ENCODE results near the gene DCAF5. TPM values are rescaled to one million over a fixed set of nuclear protein-coding genes. Genes with fewer than 3 reads are reported as not detected.
"Not testable (repeated sequence)": the region's sequence is repeated elsewhere in the genome, so short reads cannot be mapped to it uniquely, and the experiment has no call there.

DCAF5 gene
- total RNA-seq, 1 donor from 2014 or later: 57.8 TPM

GRCh38 chr14:69183735-69184134, 30.8 kb upstream of the DCAF5 start:
- H3K4me1 ChIP-seq: no peaks in the 10 kb centered on the region
- no peaks in the 10 kb centered on the region for H3K36me3 ChIP-seq
- no peak overlapping the region for H3K27ac ChIP-seq (replicated peaks)
- DNase-seq: no peak
- H3K4me3 ChIP-seq: no peak overlapping the region
- intact Hi-C loops (cut with micrococcal nuclease): no loop called here
- no peak for TF ChIP-seq CTCF (IDR thresholded peaks at IDR 0.05; ENCODE audit: borderline replicate concordance)
- H3K27me3 ChIP-seq (ENCODE audit: low read depth): no peaks in the 10 kb centered on the region
- no peaks in the 10 kb centered on the region for H3K9me3 ChIP-seq (replicated peaks)

GRCh38 chr14:69182580-69182979, 29.7 kb upstream of the DCAF5 start:
- H3K36me3 ChIP-seq; H3K9me3 ChIP-seq (replicated peaks); H3K4me1 ChIP-seq; intact Hi-C loops (cut with micrococcal nuclease); DNase-seq; H3K27ac ChIP-seq (replicated peaks); H3K4me3 ChIP-seq; H3K27me3 ChIP-seq (ENCODE audit: low read depth): not testable (repeated sequence)

- intact Hi-C loops (cut with micrococcal nuclease): no loop called here
- H3K4me1 ChIP-seq: no peaks in the 10 kb centered on the region
- H3K36me3 ChIP-seq: no peaks in the 10 kb centered on the region
- H3K27ac ChIP-seq (replicated peaks): no peak overlapping the region
- no peak for TF ChIP-seq CTCF (IDR thresholded peaks at IDR 0.05; ENCODE audit: borderline replicate concordance)
- H3K27me3 ChIP-seq (ENCODE audit: low read depth): no peaks in the 10 kb centered on the region
- H3K9me3 ChIP-seq (replicated peaks): no peaks in the 10 kb centered on the region
- DNase-seq: no peak
- H3K4me3 ChIP-seq: no peak overlapping the region
Observed at GRCh38 chr14:69181491-69181890, 28.6 kb upstream of the DCAF5 start.

GRCh38 chr14:69175130-69175529, 22.2 kb upstream of the DCAF5 start:
- intact Hi-C loops (cut with micrococcal nuclease): no loop called here
- Histone ChIP-seq H3K27ac (replicated peaks) (no peak overlapping the region), H3K27me3 (ENCODE audit: low read depth) (no peaks in the 10 kb centered on the region), H3K4me1 (no peaks in the 10 kb centered on the region), H3K36me3 (no peaks in the 10 kb centered on the region), H3K4me3 (no peak overlapping the region), H3K9me3 (replicated peaks) (no peaks in the 10 kb centered on the region)
- DNase-seq: no peak
- TF ChIP-seq CTCF (IDR thresholded peaks at IDR 0.05; ENCODE audit: borderline replicate concordance): no peak

- Histone ChIP-seq H3K9me3 (replicated peaks) (no peaks in the 10 kb centered on the region), H3K27me3 (ENCODE audit: low read depth) (no peaks in the 10 kb centered on the region), H3K4me1 (no peaks in the 10 kb centered on the region), H3K27ac (replicated peaks) (no peak overlapping the region), H3K4me3 (no peak overlapping the region), H3K36me3 (no peaks in the 10 kb centered on the region)
- TF ChIP-seq CTCF (IDR thresholded peaks at IDR 0.05; ENCODE audit: borderline replicate concordance): no peak
- intact Hi-C loops (cut with micrococcal nuclease): no loop called here
- DNase-seq: no peak
Observed at GRCh38 chr14:69171569-69171968, 18.6 kb upstream of the DCAF5 start.

- intact Hi-C loops (cut with micrococcal nuclease): no loop called here
- Histone ChIP-seq H3K9me3 (replicated peaks) (no peaks in the 10 kb centered on the region), H3K36me3 (no peaks in the 10 kb centered on the region), H3K27ac (replicated peaks) (no peak overlapping the region), H3K4me3 (no peak overlapping the region), H3K4me1 (no peaks in the 10 kb centered on the region), H3K27me3 (ENCODE audit: low read depth) (peaks cover under 1% of the 10 kb centered on the region)
- no peak for DNase-seq
- no peak for TF ChIP-seq CTCF (IDR thresholded peaks at IDR 0.05; ENCODE audit: borderline replicate concordance)
Observed at GRCh38 chr14:69170839-69171238, 17.9 kb upstream of the DCAF5 start.

GRCh38 chr14:69165787-69166186, 12.9 kb upstream of the DCAF5 start:
- DNase-seq; intact Hi-C loops (cut with micrococcal nuclease); H3K4me3 ChIP-seq; H3K9me3 ChIP-seq (replicated peaks); H3K27me3 ChIP-seq (ENCODE audit: low read depth); H3K36me3 ChIP-seq; H3K4me1 ChIP-seq; H3K27ac ChIP-seq (replicated peaks): not testable (repeated sequence)
